ENCODE measurements around the gene ZNF429. TPM values are rescaled to one million over a fixed set of nuclear protein-coding genes. Genes with fewer than 3 reads are reported as not detected.
"Not testable (repeated sequence)": the region's sequence is repeated elsewhere in the genome, so short reads cannot be mapped to it uniquely, and the experiment has no call there.

ZNF429 gene
- total RNA-seq, 1 experiment from 2014 or later, result 18.6 TPM

DNA sequence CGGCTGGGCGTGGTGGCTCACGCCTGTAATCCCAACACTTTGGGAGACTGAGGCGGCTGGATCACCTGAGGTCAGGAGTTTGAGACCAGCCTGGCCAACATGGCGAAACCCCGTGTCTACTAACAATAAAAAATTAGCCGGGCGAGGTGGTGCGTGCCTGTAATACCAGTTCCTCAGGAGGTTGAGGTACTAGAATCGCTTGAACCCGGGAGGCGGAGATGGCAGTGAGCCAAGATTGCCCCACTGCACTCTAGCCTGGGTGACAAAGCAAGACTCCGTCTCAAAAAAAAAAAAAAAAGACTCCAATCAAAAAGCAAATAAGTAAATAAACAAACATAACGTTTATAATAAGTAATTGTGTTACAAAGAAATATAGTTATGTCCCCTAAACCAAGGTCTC lies 23.0 kb upstream of the ZNF429 start:
- H3K9me2 ChIP-seq (replicated peaks; ENCODE audit: insufficient read depth, low read length); H3K4me1 ChIP-seq (ENCODE audit: low read length); H3K36me3 ChIP-seq (ENCODE audit: insufficient read depth, low read length); H3K4me2 ChIP-seq (ENCODE audit: low read depth, low read length, poor library complexity, severe bottlenecking); H3K9me3 ChIP-seq (ENCODE audit: low read length); H4K20me1 ChIP-seq (ENCODE audit: insufficient read depth, low read depth, low read length); H3K27ac ChIP-seq (ENCODE audit: low read length); H3K27me3 ChIP-seq (ENCODE audit: low read length); H3K79me2 ChIP-seq (ENCODE audit: low read length); H3K9ac ChIP-seq (ENCODE audit: low read length); H2AFZ ChIP-seq (ENCODE audit: low read length); DNase-seq; H3K4me3 ChIP-seq (ENCODE audit: low read length): not testable (repeated sequence)

DNA sequence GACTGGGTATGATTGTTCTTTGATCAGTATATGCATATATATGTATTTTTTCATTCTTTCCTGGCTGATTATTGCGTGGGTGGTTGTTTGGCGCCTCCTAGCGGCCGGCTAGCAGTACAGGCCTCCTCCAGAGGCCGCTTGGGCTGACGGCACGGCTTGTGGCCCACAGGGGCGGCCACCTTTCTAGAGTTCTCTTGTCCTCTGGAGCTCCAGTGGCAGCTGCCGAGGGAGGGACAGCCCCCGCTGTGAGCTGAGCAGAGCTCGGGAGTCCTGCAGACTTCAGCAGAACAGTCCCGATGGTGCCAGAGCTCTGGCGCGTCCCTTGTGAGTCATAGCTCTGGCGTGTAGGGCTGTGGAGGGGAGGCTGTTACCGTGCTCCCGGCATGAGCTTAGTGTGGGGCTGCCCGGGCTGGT lies 22.5 kb upstream of the ZNF429 start:
- H3K9me3 ChIP-seq (ENCODE audit: low read length), result no peaks in the 10 kb centered on the region
- no peak overlapping the region for H3K27ac ChIP-seq (ENCODE audit: low read length)
- H3K36me3 ChIP-seq (ENCODE audit: insufficient read depth, low read length), result no peaks in the 10 kb centered on the region
- no peak overlapping the region for H2AFZ ChIP-seq (ENCODE audit: low read length)
- H3K9me2 ChIP-seq (replicated peaks; ENCODE audit: insufficient read depth, low read length), result no peaks in the 10 kb centered on the region
- no peaks in the 10 kb centered on the region for H3K79me2 ChIP-seq (ENCODE audit: low read length)
- no peaks in the 10 kb centered on the region for H4K20me1 ChIP-seq (ENCODE audit: insufficient read depth, low read depth, low read length)
- H3K27me3 ChIP-seq (ENCODE audit: low read length), result no peaks in the 10 kb centered on the region
- no peak overlapping the region for H3K9ac ChIP-seq (ENCODE audit: low read length)
- no peak overlapping the region for H3K4me2 ChIP-seq (ENCODE audit: low read depth, low read length, poor library complexity, severe bottlenecking)
- no peaks in the 10 kb centered on the region for H3K4me1 ChIP-seq (ENCODE audit: low read length)
- peak; percentile 82 for DNase-seq
- H3K4me3 ChIP-seq (ENCODE audit: low read length), result no peak overlapping the region

DNA sequence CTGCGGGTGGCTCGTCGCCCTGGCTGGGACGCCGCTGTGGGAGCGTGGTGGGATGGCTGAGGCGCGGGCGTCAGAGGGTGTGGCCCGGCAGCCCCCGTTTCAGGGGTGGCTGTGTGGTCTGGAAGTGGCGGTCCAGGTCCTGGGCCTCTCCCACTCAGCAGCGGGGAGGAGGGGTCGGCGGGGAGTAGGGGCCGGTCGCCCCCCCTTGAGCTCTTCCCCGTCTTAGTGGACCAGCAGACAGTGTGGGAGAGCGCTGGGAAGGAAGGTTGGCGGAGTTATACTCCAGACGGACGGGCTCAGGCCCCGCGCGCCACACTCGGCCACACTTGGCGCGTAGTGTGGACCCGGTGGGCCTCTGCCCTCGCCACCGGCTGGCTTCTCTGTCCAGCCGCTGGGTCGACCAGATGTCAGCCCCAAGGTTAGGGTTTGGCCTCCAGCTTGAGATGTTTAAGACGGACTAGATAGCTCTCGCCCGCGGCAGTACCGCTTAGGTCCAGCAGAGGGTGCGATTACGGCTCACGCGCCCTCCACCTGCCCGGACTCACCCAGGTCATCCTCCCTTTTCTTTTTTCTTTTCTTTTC lies 21.7 kb upstream of the ZNF429 start:
- Histone ChIP-seq H2AFZ (ENCODE audit: low read length) (no peak overlapping the region), H3K36me3 (ENCODE audit: insufficient read depth, low read length) (no peaks in the 10 kb centered on the region), H3K9me2 (replicated peaks; ENCODE audit: insufficient read depth, low read length) (no peaks in the 10 kb centered on the region), H3K27ac (ENCODE audit: low read length) (no peak overlapping the region), H3K27me3 (ENCODE audit: low read length) (no peaks in the 10 kb centered on the region), H3K79me2 (ENCODE audit: low read length) (no peaks in the 10 kb centered on the region), H3K9ac (ENCODE audit: low read length) (no peak overlapping the region), H3K4me2 (ENCODE audit: low read depth, low read length, poor library complexity, severe bottlenecking) (no peak overlapping the region), H4K20me1 (ENCODE audit: insufficient read depth, low read depth, low read length) (no peaks in the 10 kb centered on the region), H3K4me3 (ENCODE audit: low read length) (no peak overlapping the region), H3K9me3 (ENCODE audit: low read length) (peaks cover 3% of the 10 kb centered on the region; the same call in 1 of the 2 replicates), H3K4me1 (ENCODE audit: low read length) (no peaks in the 10 kb centered on the region)
- peak; percentile 87 for DNase-seq

DNA sequence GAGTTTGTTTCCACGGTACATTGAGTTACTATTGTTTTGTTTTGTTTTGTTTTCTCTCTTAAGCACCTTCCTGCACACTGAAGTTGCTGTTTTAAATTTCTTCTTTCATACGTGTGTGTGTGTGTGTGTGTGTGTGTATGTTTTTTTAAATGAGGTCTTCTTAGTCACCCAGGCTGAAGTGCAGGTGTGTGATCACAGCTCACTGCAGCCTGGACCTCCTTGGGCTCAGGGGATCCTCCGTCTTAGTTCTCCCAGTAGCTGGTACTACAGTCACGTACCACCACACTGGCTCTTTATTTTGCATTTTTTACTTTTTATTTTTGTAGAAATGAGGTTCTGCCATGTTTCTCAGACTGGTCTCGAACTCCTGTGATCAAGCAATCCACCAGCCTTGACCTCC lies 20.8 kb upstream of the ZNF429 start:
- H3K4me2 ChIP-seq (ENCODE audit: low read depth, low read length, poor library complexity, severe bottlenecking), result no peak overlapping the region
- H3K9me2 ChIP-seq (replicated peaks; ENCODE audit: insufficient read depth, low read length), result no peaks in the 10 kb centered on the region
- H2AFZ ChIP-seq (ENCODE audit: low read length), result no peak overlapping the region
- no peaks in the 10 kb centered on the region for H4K20me1 ChIP-seq (ENCODE audit: insufficient read depth, low read depth, low read length)
- H3K27me3 ChIP-seq (ENCODE audit: low read length), result no peaks in the 10 kb centered on the region
- no peaks in the 10 kb centered on the region for H3K79me2 ChIP-seq (ENCODE audit: low read length)
- H3K27ac ChIP-seq (ENCODE audit: low read length), result no peak overlapping the region
- no peak for DNase-seq
- peaks cover 3% of the 10 kb centered on the region; the same call in 1 of the 2 replicates for H3K9me3 ChIP-seq (ENCODE audit: low read length)
- H3K4me3 ChIP-seq (ENCODE audit: low read length), result no peak overlapping the region
- no peaks in the 10 kb centered on the region for H3K4me1 ChIP-seq (ENCODE audit: low read length)
- no peaks in the 10 kb centered on the region for H3K36me3 ChIP-seq (ENCODE audit: insufficient read depth, low read length)
- H3K9ac ChIP-seq (ENCODE audit: low read length), result no peak overlapping the region

DNA sequence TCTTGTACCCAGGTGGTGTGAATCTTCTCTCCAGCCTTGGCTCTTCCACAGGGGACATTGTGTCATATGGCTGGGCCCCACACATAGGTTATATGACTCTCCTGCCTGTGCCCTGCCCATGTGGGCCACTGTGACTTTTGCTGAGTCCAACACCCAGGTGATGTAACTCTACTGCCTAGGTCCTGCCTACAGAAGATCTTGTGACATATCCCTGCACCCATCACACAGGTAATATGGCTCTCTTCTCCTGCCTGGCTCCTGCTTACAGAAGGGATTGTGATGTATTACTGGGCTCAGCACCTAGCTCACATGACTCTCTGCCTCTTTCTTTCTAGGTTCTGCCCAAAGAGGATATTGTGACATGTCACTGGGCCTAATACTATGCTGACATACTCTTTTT lies 19.5 kb upstream of the ZNF429 start:
- H3K4me2 ChIP-seq (ENCODE audit: low read depth, low read length, poor library complexity, severe bottlenecking), result no peak overlapping the region
- no peaks in the 10 kb centered on the region for H3K27me3 ChIP-seq (ENCODE audit: low read length)
- H3K36me3 ChIP-seq (ENCODE audit: insufficient read depth, low read length), result no peaks in the 10 kb centered on the region
- peaks cover 3% of the 10 kb centered on the region; the same call in 1 of the 2 replicates for H3K9me3 ChIP-seq (ENCODE audit: low read length)
- H3K27ac ChIP-seq (ENCODE audit: low read length), result no peak overlapping the region
- no peak for DNase-seq
- H2AFZ ChIP-seq (ENCODE audit: low read length), result no peak overlapping the region
- H3K79me2 ChIP-seq (ENCODE audit: low read length), result no peaks in the 10 kb centered on the region
- no peaks in the 10 kb centered on the region for H3K9me2 ChIP-seq (replicated peaks; ENCODE audit: insufficient read depth, low read length)
- H3K4me1 ChIP-seq (ENCODE audit: low read length), result no peaks in the 10 kb centered on the region
- no peak overlapping the region for H3K4me3 ChIP-seq (ENCODE audit: low read length)
- H4K20me1 ChIP-seq (ENCODE audit: insufficient read depth, low read depth, low read length), result no peaks in the 10 kb centered on the region
- no peak overlapping the region for H3K9ac ChIP-seq (ENCODE audit: low read length)

DNA sequence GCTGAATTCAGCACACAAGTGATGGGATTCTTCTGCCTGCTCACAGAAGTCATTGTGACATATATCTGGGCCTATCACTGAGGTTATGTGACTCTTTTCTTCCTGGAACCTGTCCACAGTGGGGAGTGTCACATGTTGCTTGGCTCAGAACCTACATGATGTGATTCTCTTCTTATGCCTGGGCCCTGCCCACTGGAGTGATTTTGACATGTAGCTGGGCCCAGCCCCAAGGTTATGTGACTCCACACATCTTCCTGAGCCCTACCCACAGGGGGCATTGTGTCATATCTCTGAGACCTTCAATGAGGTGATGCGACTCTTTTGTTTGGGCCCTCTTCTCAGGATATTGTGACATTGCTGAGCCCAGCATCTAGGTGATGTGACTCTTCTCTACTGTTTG lies 17.4 kb upstream of the ZNF429 start:
- Histone ChIP-seq H3K4me2 (ENCODE audit: low read depth, low read length, poor library complexity, severe bottlenecking) (no peak overlapping the region), H3K4me3 (ENCODE audit: low read length) (no peak overlapping the region), H3K9me3 (ENCODE audit: low read length) (peaks cover 3% of the 10 kb centered on the region; the same call in 1 of the 2 replicates), H3K27me3 (ENCODE audit: low read length) (no peaks in the 10 kb centered on the region), H4K20me1 (ENCODE audit: insufficient read depth, low read depth, low read length) (no peaks in the 10 kb centered on the region), H3K79me2 (ENCODE audit: low read length) (no peaks in the 10 kb centered on the region), H2AFZ (ENCODE audit: low read length) (no peak overlapping the region), H3K9ac (ENCODE audit: low read length) (no peak overlapping the region), H3K27ac (ENCODE audit: low read length) (no peak overlapping the region), H3K9me2 (replicated peaks; ENCODE audit: insufficient read depth, low read length) (no peaks in the 10 kb centered on the region), H3K4me1 (ENCODE audit: low read length) (no peaks in the 10 kb centered on the region), H3K36me3 (ENCODE audit: insufficient read depth, low read length) (no peaks in the 10 kb centered on the region)
- no peak for DNase-seq

DNA sequence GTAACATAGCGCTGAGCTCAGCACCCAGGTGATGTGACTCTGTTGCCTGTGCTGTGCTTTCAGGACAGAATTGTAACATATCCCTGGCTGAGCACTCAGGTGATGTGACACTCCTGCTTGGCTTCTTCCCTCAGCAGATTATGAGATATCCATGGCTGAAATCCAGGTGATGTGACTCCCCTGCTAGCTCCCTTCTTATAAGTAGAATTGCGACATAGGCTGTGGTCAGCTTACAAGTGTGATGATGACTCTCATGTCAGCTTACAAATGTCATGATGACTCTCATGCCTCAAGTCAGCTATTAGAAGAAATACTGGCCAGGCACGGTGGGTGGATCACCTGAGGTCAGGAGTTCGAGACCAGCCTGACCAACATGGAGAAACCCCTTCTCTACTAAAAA lies 14.3 kb upstream of the ZNF429 start:
- H3K36me3 ChIP-seq (ENCODE audit: insufficient read depth, low read length), result no peaks in the 10 kb centered on the region
- H3K27me3 ChIP-seq (ENCODE audit: low read length), result no peaks in the 10 kb centered on the region
- H2AFZ ChIP-seq (ENCODE audit: low read length), result no peak overlapping the region
- no peak overlapping the region for H3K9ac ChIP-seq (ENCODE audit: low read length)
- H3K79me2 ChIP-seq (ENCODE audit: low read length), result no peaks in the 10 kb centered on the region
- no peaks in the 10 kb centered on the region for H4K20me1 ChIP-seq (ENCODE audit: insufficient read depth, low read depth, low read length)
- no peaks in the 10 kb centered on the region for H3K9me2 ChIP-seq (replicated peaks; ENCODE audit: insufficient read depth, low read length)
- DNase-seq, result no peak
- no peaks in the 10 kb centered on the region for H3K4me1 ChIP-seq (ENCODE audit: low read length)
- no peak overlapping the region for H3K4me2 ChIP-seq (ENCODE audit: low read depth, low read length, poor library complexity, severe bottlenecking)
- H3K9me3 ChIP-seq (ENCODE audit: low read length), result peaks cover 3% of the 10 kb centered on the region; the same call in 1 of the 2 replicates
- H3K27ac ChIP-seq (ENCODE audit: low read length), result no peak overlapping the region
- H3K4me3 ChIP-seq (ENCODE audit: low read length), result no peak overlapping the region

DNA sequence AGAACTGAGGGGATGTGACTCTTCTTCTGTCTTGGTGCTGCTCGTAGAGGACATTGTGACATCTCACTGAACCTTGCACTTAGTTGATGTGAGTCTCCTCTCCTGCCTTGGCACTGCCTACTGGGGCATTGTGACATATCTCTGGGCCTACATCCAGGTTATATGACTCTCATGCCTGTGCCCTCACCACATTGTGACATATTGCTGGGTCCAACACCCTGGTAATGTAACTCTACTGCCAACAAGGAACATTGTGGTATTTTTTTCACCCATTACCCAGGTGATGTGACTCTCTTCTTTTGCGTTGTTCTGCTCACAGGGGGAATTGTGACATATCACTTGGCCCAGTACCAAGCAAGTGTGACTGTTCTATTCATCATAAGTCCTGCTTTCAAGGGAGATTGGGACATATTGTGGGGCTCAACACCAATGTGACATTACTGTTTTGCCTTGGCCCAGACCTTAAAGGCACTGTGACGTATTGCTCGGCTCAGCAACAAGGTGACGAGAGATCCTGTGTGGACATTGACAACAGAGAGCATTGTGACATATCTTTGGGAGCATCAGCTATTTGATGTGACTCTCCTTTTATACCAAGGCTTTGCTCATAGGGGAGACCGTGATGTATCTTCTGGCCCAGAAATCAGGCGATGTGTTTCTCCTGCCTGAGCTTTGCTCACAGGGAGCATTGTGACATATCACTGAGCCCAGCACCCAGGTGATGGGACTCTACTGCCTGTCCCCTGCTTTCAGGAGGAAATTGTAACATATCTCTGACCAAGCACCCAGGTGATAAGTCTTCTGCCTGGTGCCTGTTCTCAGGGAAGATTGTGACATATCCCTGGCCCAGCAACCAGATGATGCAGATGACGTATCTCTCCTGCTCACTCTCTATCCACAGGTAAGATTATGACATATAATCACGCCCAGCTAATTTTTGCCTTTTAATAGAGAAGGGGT lies 12.2 kb upstream of the ZNF429 start:
- no peak overlapping the region for H3K4me3 ChIP-seq (ENCODE audit: low read length)
- H3K4me1 ChIP-seq (ENCODE audit: low read length), result no peaks in the 10 kb centered on the region
- H3K4me2 ChIP-seq (ENCODE audit: low read depth, low read length, poor library complexity, severe bottlenecking), result no peak overlapping the region
- H3K9me2 ChIP-seq (replicated peaks; ENCODE audit: insufficient read depth, low read length), result no peaks in the 10 kb centered on the region
- no peak overlapping the region for H3K9ac ChIP-seq (ENCODE audit: low read length)
- no peaks in the 10 kb centered on the region for H4K20me1 ChIP-seq (ENCODE audit: insufficient read depth, low read depth, low read length)
- DNase-seq, result no peak
- no peaks in the 10 kb centered on the region for H3K27me3 ChIP-seq (ENCODE audit: low read length)
- H3K9me3 ChIP-seq (ENCODE audit: low read length), result peaks cover 3% of the 10 kb centered on the region; the same call in 1 of the 2 replicates
- no peaks in the 10 kb centered on the region for H3K36me3 ChIP-seq (ENCODE audit: insufficient read depth, low read length)
- no peak overlapping the region for H3K27ac ChIP-seq (ENCODE audit: low read length)
- no peak overlapping the region for H2AFZ ChIP-seq (ENCODE audit: low read length)
- H3K79me2 ChIP-seq (ENCODE audit: low read length), result no peaks in the 10 kb centered on the region

Data from Karpas-422 (cell line).